SU-DHL-6 (cell line): ENCODE measurements around the gene CITED2.
"Not testable (repeated sequence)": the region's sequence is repeated elsewhere in the genome, so short reads cannot be mapped to it uniquely, and the experiment has no call there.

Source experiments
- H2AFZ ChIP-seq: fragments of 200-600 bp; sonication (generic); 2 replicates; pipeline ENCODE4 v1.6.1; 2014; ENCODE audit warnings: low read depth, mild to moderate bottlenecking, moderate library complexity, mixed read lengths, antibody characterized with exemption, low read length; ENCODE audit not compliant: severe bottlenecking
- H3F3A ChIP-seq: fragments of 200-600 bp; shearing (Covaris generic); 2 replicates; pipeline ENCODE4 v1.6.0; 2016; ENCODE audit warnings: antibody characterized with exemption, mild to moderate bottlenecking; ENCODE audit not compliant: insufficient read depth
- H3K27ac ChIP-seq: fragments of 200-600 bp; sonication (generic); 2 replicates; pipeline ENCODE4 v1.5.1; 2016; ENCODE audit warnings: low read depth, mild to moderate bottlenecking, low read length, moderate library complexity, mixed read lengths
- H3K27me3 ChIP-seq: fragments of 200-600 bp; sonication (generic), shearing (Covaris generic); 2 replicates; pipeline ENCODE4 v1.6.0; 2014; ENCODE audit warnings: mild to moderate bottlenecking, low read length
- H3K36me3 ChIP-seq: fragments of 200-600 bp; sonication (generic); 2 replicates; pipeline ENCODE4 v1.6.1; 2014; ENCODE audit warnings: mild to moderate bottlenecking, low read length, mixed read lengths
- H3K4me2 ChIP-seq: fragments of 300-600, 200-600 bp; shearing (Covaris generic), sonication (generic); 2 replicates; pipeline ENCODE4 v1.6.0; 2014; ENCODE audit warnings: low read length, low read depth, mild to moderate bottlenecking; ENCODE audit not compliant: poor library complexity, severe bottlenecking
- H3K4me3 ChIP-seq: fragments of 200-600 bp; sonication (generic); 2 replicates; pipeline ENCODE4 v1.5.1; 2014; ENCODE audit warnings: antibody characterized with exemption, low read length, mild to moderate bottlenecking, mixed read lengths; ENCODE audit not compliant: insufficient read depth, poor library complexity, severe bottlenecking
- H3K79me2 ChIP-seq: fragments of 200-600 bp; sonication (generic); 2 replicates; pipeline ENCODE4 v1.6.1; 2014; ENCODE audit warnings: mild to moderate bottlenecking, low read length, moderate library complexity; ENCODE audit not compliant: insufficient read depth
- H3K9ac ChIP-seq: fragments of 200-600 bp; sonication (generic); 2 replicates; pipeline ENCODE4 v1.7.0; 2014; ENCODE audit warnings: mild to moderate bottlenecking, low read length
- H3K9me2 ChIP-seq: fragments of 200-600 bp; sonication (generic); replicated peaks from 2 replicates; pipeline ENCODE4 v1.6.1; 2014; ENCODE audit warnings: low read length; ENCODE audit not compliant: insufficient read depth
- H3K9me3 ChIP-seq: fragments of 200-600 bp; sonication (generic); 2 replicates; pipeline ENCODE4 v1.6.1; 2014; ENCODE audit warnings: low read length, mixed read lengths; ENCODE audit not compliant: insufficient read depth
- H4K20me1 ChIP-seq: fragments of 200-600 bp; sonication (generic); 2 replicates; pipeline ENCODE4 v1.6.1; 2014; ENCODE audit warnings: low read depth, mild to moderate bottlenecking, antibody characterized with exemption, low read length, moderate library complexity, mixed read lengths
- CTCF ChIP-seq: fragments of 200-600 bp; sonication (generic); IDR thresholded peaks from one replicate; pipeline ENCODE4 v1.5.1; 2017; ENCODE audit warnings: antibody characterized with exemption, mild to moderate bottlenecking, low read length, moderate library complexity; ENCODE audit not compliant: insufficient read depth, poor library complexity, severe bottlenecking
- EZH2phosphoT487 ChIP-seq: fragments of 200-600 bp; sonication (generic), shearing (Covaris generic); conservative IDR thresholded peaks from 2 replicates; pipeline ENCODE4 v1.6.1; 2018; ENCODE audit warnings: mild to moderate bottlenecking, antibody characterized with exemption, low read length, moderate library complexity, mixed read lengths

The CITED2 gene

GRCh38 chr6:139418481-139419132 is 44.2 kb upstream of the CITED2 start:
- Histone ChIP-seq H3K4me2 (no peak overlapping the region), H3F3A (no peaks in the 10 kb centered on the region), H3K36me3 (no peaks in the 10 kb centered on the region), H3K79me2 (no peaks in the 10 kb centered on the region), H3K9ac (no peak overlapping the region), H3K4me3 (no peak overlapping the region), H3K9me2 (no peaks in the 10 kb centered on the region), H3K27me3 (no peaks in the 10 kb centered on the region), H2AFZ (no peak overlapping the region), H3K27ac (no peak overlapping the region), H4K20me1 (no peaks in the 10 kb centered on the region), H3K9me3 (no peaks in the 10 kb centered on the region)
- TF ChIP-seq EZH2phosphoT487 = no peak

GRCh38 chr6:139416146-139416545 is 41.7 kb upstream of the CITED2 start:
- H3K4me3 ChIP-seq = no peak overlapping the region
- no peak overlapping the region for H3K4me2 ChIP-seq
- H3K36me3 ChIP-seq = no peaks in the 10 kb centered on the region
- no peak overlapping the region for H3K9ac ChIP-seq
- no peaks in the 10 kb centered on the region for H3F3A ChIP-seq
- H3K9me3 ChIP-seq = no peaks in the 10 kb centered on the region
- TF ChIP-seq EZH2phosphoT487 (no peak), CTCF (no peak)
- H3K79me2 ChIP-seq = no peaks in the 10 kb centered on the region
- no peaks in the 10 kb centered on the region for H3K27me3 ChIP-seq
- H2AFZ ChIP-seq = no peak overlapping the region
- no peaks in the 10 kb centered on the region for H4K20me1 ChIP-seq
- no peak overlapping the region for H3K27ac ChIP-seq
- H3K9me2 ChIP-seq = no peaks in the 10 kb centered on the region

GRCh38 chr6:139415365-139415764 is 40.9 kb upstream of the CITED2 start:
- Histone ChIP-seq H3F3A (no peaks in the 10 kb centered on the region), H3K4me2 (no peak overlapping the region), H3K79me2 (no peaks in the 10 kb centered on the region), H2AFZ (no peak overlapping the region), H4K20me1 (no peaks in the 10 kb centered on the region), H3K4me3 (no peak overlapping the region), H3K27me3 (no peaks in the 10 kb centered on the region), H3K9me3 (no peaks in the 10 kb centered on the region), H3K9ac (no peak overlapping the region), H3K36me3 (no peaks in the 10 kb centered on the region), H3K27ac (no peak overlapping the region), H3K9me2 (no peaks in the 10 kb centered on the region)
- TF ChIP-seq EZH2phosphoT487 = no peak

GRCh38 chr6:139412103-139412502 is 37.7 kb upstream of the CITED2 start:
- not testable (repeated sequence) for H3K4me3 ChIP-seq, H3K9me3 ChIP-seq, H3K4me2 ChIP-seq, H3K36me3 ChIP-seq, H3K27ac ChIP-seq, H4K20me1 ChIP-seq, H3F3A ChIP-seq, H3K9me2 ChIP-seq, H2AFZ ChIP-seq, H3K27me3 ChIP-seq, H3K79me2 ChIP-seq, H3K9ac ChIP-seq

GRCh38 chr6:139409026-139409425 is 34.6 kb upstream of the CITED2 start:
- Histone ChIP-seq H3K4me2 (no peak overlapping the region), H3K9me3 (no peaks in the 10 kb centered on the region), H3K36me3 (no peaks in the 10 kb centered on the region), H3K9ac (no peak overlapping the region), H4K20me1 (no peaks in the 10 kb centered on the region), H3K27me3 (no peaks in the 10 kb centered on the region), H3K4me3 (no peak overlapping the region), H3K79me2 (no peaks in the 10 kb centered on the region), H3K27ac (no peak overlapping the region), H2AFZ (no peak overlapping the region), H3K9me2 (no peaks in the 10 kb centered on the region), H3F3A (no peaks in the 10 kb centered on the region)
- TF ChIP-seq CTCF (no peak), EZH2phosphoT487 (no peak)
